ENCODE measurements around the gene MYO1D.
"Not testable (repeated sequence)": the region's sequence is repeated elsewhere in the genome, so short reads cannot be mapped to it uniquely, and the experiment has no call there.

MYO1D gene

DNA sequence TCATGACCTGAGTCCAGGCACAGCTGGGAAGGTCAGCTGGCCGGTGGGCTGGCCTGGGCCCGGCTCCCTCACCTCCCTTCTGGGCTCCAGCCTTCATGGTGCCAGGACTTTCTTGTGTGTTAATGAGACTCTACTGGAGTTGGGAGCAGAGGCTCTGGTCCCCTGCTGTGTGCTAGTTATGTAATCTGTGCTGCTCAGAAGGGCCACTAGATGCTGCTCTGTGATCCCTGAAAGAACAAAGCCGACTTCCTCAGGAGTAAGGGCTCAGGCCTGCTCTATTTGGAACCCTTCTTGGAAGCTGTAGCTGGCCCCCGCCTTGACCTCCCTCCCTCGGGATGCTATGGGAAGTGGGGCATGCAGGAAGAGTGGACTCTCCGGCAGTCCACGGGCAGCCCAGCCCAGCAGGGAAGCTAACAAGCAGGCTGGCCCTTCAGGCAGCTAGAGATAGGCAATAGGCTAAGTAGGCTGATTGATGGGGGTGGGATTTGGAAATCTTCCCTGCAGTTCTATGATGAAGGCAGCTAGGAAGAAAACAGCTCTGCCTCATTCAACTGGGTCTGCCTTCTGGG, 393.4 kb downstream of the MYO1D start:
- no peak for DNase-seq

GRCh38 chr17:32482568-32483320, 394.2 kb downstream of the MYO1D start:
- DNase-seq: no peak

- no peak for DNase-seq
Observed at GRCh38 chr17:32481193-32481592, 395.7 kb downstream of the MYO1D start.

DNA sequence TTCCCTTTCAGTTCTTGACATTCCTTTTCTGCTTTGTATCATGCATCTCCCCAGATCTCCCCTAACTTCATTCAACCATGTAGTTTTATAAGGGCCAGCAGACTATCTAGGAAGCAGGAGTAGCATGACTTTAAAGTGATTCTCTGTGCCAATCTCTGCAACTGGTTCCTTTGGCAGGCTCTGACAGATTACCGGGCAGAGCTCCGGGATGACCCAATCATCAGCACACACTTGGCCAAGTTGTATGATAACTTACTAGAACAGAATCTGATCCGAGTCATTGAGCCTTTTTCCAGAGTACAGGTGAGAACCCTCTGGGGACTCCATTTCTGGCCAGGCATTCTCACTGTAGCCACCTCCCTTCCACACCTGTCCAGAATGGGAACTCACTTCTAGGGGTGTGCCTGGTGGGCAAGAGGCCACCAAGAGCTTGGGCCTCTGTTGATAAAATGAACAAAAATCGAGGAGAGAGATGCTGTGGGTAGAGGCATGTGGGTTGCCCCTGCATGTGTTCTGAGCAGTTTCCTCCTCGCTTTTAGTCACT, 397.8 kb downstream of the MYO1D start:
- no peak for DNase-seq

DNA sequence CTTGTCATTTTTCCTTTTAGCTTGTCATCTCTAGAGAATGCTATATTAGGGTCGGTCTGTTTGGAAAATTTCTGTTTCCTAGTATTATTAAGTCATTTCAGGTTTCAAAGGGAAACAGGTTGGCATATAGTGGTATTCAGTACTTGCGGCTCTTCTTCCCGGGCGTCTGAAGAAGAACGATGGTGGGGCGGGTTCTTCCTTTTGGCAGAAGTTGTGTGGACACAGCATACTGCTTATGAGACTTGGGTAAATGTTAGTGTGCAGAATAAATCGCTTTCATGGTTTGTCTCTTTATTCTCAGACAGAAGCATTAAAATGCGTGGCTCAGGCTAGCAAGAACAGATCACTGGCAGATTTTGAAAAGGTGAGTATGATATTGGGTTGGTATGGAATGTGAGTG, 399.7 kb downstream of the MYO1D start:
- DNase-seq: no peak

- DNase-seq: no peak
Observed at GRCh38 chr17:32475258-32475657, 401.7 kb downstream of the MYO1D start.

- DNase-seq: no peak
Observed at GRCh38 chr17:32471652-32472051, 405.3 kb downstream of the MYO1D start.

GRCh38 chr17:32470405-32471167, 406.3 kb downstream of the MYO1D start:
- DNase-seq: no peak

- DNase-seq: no peak
Observed at GRCh38 chr17:32467949-32468348, 409.0 kb downstream of the MYO1D start.

GRCh38 chr17:32464374-32464773, 412.6 kb downstream of the MYO1D start:
- no peak for DNase-seq

DNA sequence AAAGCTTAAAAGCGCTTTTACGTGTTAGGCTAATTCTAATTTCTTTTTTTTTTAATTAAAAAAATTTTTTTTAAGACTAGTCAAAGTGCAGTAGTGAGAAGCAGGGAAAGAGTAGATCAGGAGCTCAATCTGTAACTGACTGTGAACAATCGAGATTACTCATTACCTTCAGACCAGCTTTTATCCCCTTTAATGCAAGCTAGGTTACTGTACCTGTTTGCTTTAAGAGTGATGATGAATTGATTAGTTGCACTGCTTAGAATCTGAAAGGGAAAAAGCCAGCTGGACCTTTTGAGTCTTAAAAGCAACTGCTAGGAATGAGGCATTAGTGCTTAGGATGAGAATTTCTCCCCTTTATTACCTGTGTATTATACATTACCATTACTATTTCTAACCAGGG, 413.6 kb downstream of the MYO1D start:
- no peak for DNase-seq

DNA sequence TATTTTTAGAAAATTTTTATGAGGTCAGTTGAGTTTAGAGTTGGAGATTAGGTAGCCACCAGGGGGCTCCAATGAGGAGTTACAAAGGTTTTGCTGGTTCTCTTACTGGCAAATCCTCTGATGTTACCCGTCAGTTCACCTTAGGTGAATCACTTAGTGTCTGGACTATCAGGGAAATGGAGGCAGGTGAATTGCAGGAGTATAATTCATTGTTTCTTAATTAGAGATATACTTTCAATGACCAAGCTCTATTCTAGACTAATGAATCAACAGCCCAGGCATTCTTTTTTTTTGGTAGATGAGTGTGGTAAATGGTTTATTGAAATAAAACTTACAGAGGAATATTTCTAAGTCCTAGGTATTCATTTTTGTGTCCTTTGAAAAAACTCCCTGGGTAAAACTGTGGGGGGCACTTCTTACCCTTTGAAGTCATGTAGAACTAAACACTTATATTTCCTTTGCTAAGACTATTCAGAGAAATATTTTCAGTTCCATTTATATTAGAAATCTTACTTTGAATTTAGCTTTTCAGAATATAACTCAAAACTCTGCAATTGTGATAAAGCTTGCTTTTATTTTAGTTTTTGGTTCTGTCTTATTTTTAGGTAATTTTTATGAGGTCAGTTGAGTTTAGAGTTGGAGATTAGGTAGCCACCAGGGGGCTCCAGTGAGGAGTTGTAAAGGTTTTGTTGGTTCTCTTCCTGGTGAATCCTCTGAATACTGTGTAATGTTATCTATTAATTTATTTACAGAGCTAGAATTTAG, 414.9 kb downstream of the MYO1D start:
- DNase-seq: peak; percentile 71 to 73

GRCh38 chr17:32461498-32461852, 415.4 kb downstream of the MYO1D start:
- no peak for DNase-seq

GRCh38 chr17:32460054-32460453, 416.9 kb downstream of the MYO1D start:
- DNase-seq: no peak

- DNase-seq: no peak
Observed at GRCh38 chr17:32458371-32458770, 418.6 kb downstream of the MYO1D start.

GRCh38 chr17:32453370-32453769, 423.6 kb downstream of the MYO1D start:
- DNase-seq: no peak

DNA sequence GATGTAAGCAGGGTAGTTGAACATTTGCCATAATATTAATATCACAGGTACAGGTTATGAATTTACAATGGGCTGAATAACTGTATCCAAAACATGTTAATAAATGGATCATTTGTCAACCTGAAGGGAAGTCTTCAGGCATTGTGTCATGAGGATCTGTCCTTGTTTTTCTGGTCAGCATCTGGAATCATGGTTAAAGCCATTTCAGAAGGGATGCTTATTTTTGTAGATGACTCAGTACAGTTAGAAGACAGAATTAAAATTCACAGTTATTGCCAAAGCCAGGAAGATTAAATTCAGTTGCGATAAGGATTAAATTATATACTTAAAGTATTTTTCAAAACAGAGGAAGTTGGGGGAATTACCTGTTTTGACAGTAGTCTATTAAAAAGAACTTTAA, 424.6 kb downstream of the MYO1D start:
- no peak for DNase-seq

DNA sequence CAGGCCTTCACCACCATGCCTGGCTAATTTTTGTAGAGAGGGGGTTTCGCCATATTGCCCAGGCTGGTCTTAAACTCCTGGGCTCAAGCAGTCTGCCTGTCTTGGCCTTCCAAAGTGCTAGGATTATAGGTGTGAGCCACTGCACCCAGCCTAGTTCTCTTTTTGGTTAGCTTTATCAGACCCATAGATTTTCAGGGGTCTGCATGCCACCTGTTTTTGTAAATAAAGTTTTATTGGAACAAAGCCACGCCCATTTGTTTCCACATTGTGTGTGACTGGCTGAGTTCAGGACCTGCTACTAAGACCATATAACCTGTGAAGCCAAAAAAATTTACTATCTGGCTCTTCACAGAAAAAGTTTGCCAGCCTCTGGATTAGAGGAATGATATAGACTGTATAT, 425.0 kb downstream of the MYO1D start:
- DNase-seq: no peak

GRCh38 chr17:32450379-32450778, 426.5 kb downstream of the MYO1D start:
- DNase-seq: not testable (repeated sequence)

- DNase-seq: no peak
Observed at GRCh38 chr17:32449963-32450362, 427.0 kb downstream of the MYO1D start.

DNA sequence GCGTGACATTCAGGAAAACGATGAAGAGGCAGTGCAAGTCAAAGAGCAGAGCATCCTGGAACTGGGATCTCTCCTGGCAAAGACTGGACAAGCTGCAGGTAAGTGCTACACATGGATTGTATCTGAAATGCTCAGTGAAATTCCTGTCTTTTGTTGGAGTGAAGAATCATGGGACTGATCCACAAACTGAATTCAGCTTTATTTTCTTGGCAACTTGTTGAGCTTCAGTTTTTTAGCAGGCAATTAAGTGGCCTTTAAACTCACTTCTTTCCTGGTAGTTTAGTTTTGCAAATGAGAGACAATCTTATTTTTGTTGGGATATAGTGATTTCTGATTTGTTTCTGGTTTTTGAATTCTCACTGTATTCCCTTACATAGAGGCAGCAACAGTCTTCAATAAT, 430.0 kb downstream of the MYO1D start:
- DNase-seq: no peak

- DNase-seq: no peak
Observed at GRCh38 chr17:32445971-32446370, 431.0 kb downstream of the MYO1D start.

DNA sequence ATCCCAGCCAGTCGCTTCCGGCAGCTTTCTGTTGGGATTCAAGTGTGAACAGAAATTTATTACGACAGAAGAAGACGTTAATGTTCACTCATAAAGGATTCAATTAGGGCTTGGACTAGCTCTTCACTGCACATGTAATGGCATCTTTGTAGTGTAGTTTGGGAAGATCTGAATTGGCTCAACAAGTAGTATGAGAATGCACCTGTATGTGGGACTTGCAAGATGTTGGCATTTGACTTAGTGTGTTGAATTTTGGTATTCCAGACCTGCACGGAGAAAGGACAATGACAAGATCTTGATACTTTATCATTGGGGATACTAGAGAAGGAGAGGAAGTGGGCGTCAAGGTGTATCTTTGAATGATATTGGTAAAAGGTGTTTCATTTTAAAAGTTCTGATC, 431.4 kb downstream of the MYO1D start:
- no peak for DNase-seq
